OCI-LY1 (cell line): Measurements from ENCODE around the gene CRTC3.

Experiments
- H2AFZ ChIP-seq: fragments of 200-600 bp; sonication (generic), shearing (Covaris generic); 2 replicates; pipeline ENCODE4 v1.6.0; 2014; ENCODE audit warnings: antibody characterized with exemption, mild to moderate bottlenecking, low read length
- H3F3A ChIP-seq: fragments of 200-600 bp; sonication (generic), shearing (Covaris generic); 2 replicates; pipeline ENCODE4 v1.6.0; 2014; ENCODE audit warnings: mild to moderate bottlenecking, antibody characterized with exemption, low read length, moderate library complexity; ENCODE audit not compliant: insufficient read depth
- H3K27ac ChIP-seq: fragments of 200-600 bp; sonication (generic); 2 replicates; pipeline ENCODE4 v1.5.1; 2014; ENCODE audit warnings: low read length, mixed run types, mild to moderate bottlenecking, low read depth; ENCODE audit not compliant: poor library complexity, severe bottlenecking
- H3K27me3 ChIP-seq: fragments of 200-600 bp; sonication (generic); 2 replicates; pipeline ENCODE4 v1.6.0; 2014; ENCODE audit warnings: antibody characterized with exemption, mild to moderate bottlenecking, low read length, moderate library complexity; ENCODE audit not compliant: insufficient read depth
- H3K36me3 ChIP-seq: fragments of 200-600 bp; sonication (generic); 2 replicates; pipeline ENCODE4 v1.6.1; 2014; ENCODE audit warnings: mild to moderate bottlenecking, antibody characterized with exemption, low read length, moderate library complexity, mixed read lengths; ENCODE audit not compliant: insufficient read depth
- H3K4me1 ChIP-seq: fragments of 200-600 bp; sonication (generic); 2 replicates; pipeline ENCODE4 v1.5.1; 2014; ENCODE audit warnings: mild to moderate bottlenecking, low read length, moderate library complexity; ENCODE audit not compliant: insufficient read depth, severe bottlenecking
- H3K4me2 ChIP-seq: fragments of 200-600 bp; sonication (generic), shearing (Covaris generic); 2 replicates; pipeline ENCODE4 v1.6.1; 2014; ENCODE audit warnings: low read length
- H3K4me3 ChIP-seq: fragments of 200-600 bp; sonication (generic); 2 replicates; pipeline ENCODE4 v1.5.1; 2014; ENCODE audit warnings: low read length, low read depth, mild to moderate bottlenecking, mixed read lengths; ENCODE audit not compliant: poor library complexity, severe bottlenecking
- H3K79me2 ChIP-seq: fragments of 200-600 bp; shearing (Covaris generic); 2 replicates; pipeline ENCODE4 v1.6.1; 2016; ENCODE audit warnings: mixed run types, low read length, mixed read lengths; ENCODE audit not compliant: insufficient read depth
- H3K9ac ChIP-seq: fragments of 200-600 bp; sonication (generic), shearing (Covaris generic); 2 replicates; pipeline ENCODE4 v1.6.1; 2014; ENCODE audit warnings: mild to moderate bottlenecking, low read length, mixed read lengths
- H3K9me2 ChIP-seq: fragments of 200-600 bp; sonication (generic), shearing (Covaris generic); 2 replicates; pipeline ENCODE4 v1.6.1; 2014; ENCODE audit warnings: low read depth, mild to moderate bottlenecking, low read length, mixed read lengths
- H3K9me3 ChIP-seq: fragments of 200-600 bp; shearing (Covaris generic); 2 replicates; pipeline ENCODE4 v1.6.1; 2014; ENCODE audit warnings: low read length, mixed read lengths
- H4K20me1 ChIP-seq: fragments of 200-600 bp; sonication (generic), shearing (Covaris generic); 2 replicates; pipeline ENCODE4 v1.6.0; 2016; ENCODE audit warnings: mild to moderate bottlenecking, low read length; ENCODE audit not compliant: insufficient read depth
- CTCF ChIP-seq: fragments of 200-600 bp; sonication (generic), shearing (Covaris generic); IDR thresholded peaks from 2 replicates; pipeline ENCODE4 v1.5.1; 2017; ENCODE audit warnings: mild to moderate bottlenecking, antibody characterized with exemption, low read length, moderate library complexity, mixed read lengths
- EZH2 ChIP-seq: fragments of 200-600 bp; sonication (generic), shearing (Covaris generic); IDR thresholded peaks from 2 replicates; pipeline ENCODE4 v1.8.0; 2017; ENCODE audit warnings: borderline replicate concordance, mixed run types, mild to moderate bottlenecking, antibody characterized with exemption, low read length, moderate library complexity, mixed read lengths

Gene CRTC3

DNA sequence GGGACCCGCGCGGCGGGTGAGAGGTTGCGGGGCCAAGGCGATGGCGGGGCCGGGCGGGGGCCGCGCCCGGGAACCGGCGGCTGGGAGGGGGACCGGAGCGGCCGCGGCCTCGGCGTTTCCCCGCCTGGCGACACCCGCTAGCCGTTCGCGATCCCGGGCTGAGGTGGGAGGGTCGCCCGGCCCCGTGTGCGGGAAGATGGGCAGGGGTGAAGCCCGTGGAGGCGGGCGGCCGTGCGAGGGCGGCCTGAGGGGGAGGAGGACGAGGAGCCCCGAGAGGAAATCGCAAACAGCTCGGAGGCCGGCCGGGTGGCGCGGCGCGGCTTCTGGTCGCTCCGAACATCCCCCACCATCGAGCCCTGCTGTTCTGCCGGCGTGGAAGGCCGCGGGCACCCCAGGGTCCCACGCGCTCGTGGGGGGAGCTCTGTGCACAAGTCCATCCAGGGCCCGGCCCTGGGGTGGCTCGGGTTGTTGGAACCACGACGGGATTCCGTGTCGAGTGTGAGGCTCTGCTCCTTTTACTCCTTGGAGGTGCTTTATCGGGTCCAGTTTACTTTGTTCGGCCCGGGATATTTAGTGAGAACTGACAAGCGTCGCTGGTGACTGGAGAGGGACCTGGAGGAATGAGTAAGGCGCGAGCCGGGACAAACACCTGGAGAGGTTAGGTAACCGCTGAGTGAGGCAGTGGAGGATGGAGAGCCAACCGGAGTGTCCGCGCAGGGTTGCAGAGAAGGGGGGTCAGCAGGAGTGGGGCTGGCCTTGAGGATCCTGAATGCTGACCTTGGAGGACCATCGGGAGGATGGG, 728 bp downstream of the CRTC3 start:
- Histone ChIP-seq H3K4me2 (peak overlapping the region; percentile 99), H3K27ac (no peak overlapping the region), H3K9ac (peak overlapping the region; percentile 65), H3K79me2 (no peaks in the 10 kb centered on the region), H4K20me1 (no peaks in the 10 kb centered on the region), H3K9me3 (no peaks in the 10 kb centered on the region), H3K36me3 (no peaks in the 10 kb centered on the region), H2AFZ (0 out of 2 replicates have a peak overlapping the region, but pooled peaks have one; percentile 12), H3F3A (no peaks in the 10 kb centered on the region), H3K9me2 (no peaks in the 10 kb centered on the region), H3K4me3 (peak overlapping the region; percentile 71), H3K27me3 (no peaks in the 10 kb centered on the region), H3K4me1 (peaks cover 13% of the 10 kb centered on the region)
- no peak for TF ChIP-seq CTCF
- TF ChIP-seq EZH2 = no peak

DNA sequence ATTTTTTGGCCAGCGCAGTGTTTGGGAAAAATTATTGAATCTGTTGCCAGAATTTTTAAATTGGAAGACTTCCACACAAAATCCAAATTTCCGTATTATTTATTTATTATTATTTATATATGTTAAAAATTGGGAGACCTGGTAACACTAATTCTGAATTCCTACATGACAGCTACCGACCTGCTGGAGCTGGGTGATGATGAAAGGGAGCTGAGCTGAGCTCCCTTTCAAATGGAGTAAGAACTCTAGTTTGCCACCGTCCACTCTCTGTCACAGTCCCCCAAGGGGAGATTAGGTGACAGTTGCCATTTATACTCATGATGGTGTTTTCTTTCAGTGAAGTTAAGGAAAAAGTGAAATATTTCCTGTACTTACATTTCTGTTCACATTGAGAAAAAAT, 1.4 kb downstream of the CRTC3 start:
- Histone ChIP-seq H3K9ac (no peak overlapping the region), H3K79me2 (no peaks in the 10 kb centered on the region), H3K4me3 (peak overlapping the region; percentile 71), H3K4me2 (peak overlapping the region; percentile 99), H3F3A (no peaks in the 10 kb centered on the region), H3K9me2 (no peaks in the 10 kb centered on the region), H3K27me3 (no peaks in the 10 kb centered on the region), H4K20me1 (no peaks in the 10 kb centered on the region), H3K4me1 (peaks cover 13% of the 10 kb centered on the region), H3K27ac (no peak overlapping the region), H2AFZ (no peak overlapping the region), H3K9me3 (no peaks in the 10 kb centered on the region), H3K36me3 (no peaks in the 10 kb centered on the region)
- TF ChIP-seq EZH2 (no peak), CTCF (no peak)

DNA sequence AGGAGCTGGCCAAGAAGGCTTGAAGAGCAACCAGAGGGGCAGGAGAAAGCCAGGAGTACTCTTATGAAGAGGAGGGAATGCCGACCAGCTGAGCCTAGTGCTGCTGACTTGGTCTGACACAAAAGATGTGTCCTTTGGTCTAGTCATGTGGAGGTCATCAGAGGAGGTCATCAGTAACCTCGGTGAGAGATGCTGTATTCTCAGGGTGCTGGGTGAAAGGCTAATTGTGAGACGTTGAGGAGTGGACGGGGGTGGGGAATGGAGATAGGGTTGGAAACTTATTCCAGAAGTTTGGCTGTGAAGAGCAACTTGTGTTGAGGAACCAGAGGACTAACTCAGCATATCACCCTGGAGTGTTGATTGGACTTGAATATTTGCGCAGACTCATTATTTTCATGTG, 5.5 kb downstream of the CRTC3 start:
- no peak overlapping the region for H2AFZ ChIP-seq
- no peak overlapping the region for H3K4me2 ChIP-seq
- no peaks in the 10 kb centered on the region for H3K9me3 ChIP-seq
- no peaks in the 10 kb centered on the region for H3K36me3 ChIP-seq
- H3F3A ChIP-seq = no peaks in the 10 kb centered on the region
- no peaks in the 10 kb centered on the region for H3K79me2 ChIP-seq
- no peak overlapping the region for H3K9ac ChIP-seq
- H3K4me3 ChIP-seq = no peak overlapping the region
- H3K4me1 ChIP-seq = peaks cover 12% of the 10 kb centered on the region
- no peak overlapping the region for H3K27ac ChIP-seq
- H3K27me3 ChIP-seq = no peaks in the 10 kb centered on the region
- no peaks in the 10 kb centered on the region for H3K9me2 ChIP-seq
- no peaks in the 10 kb centered on the region for H4K20me1 ChIP-seq
- TF ChIP-seq EZH2 = no peak
- no peak for TF ChIP-seq CTCF
